Tibial artery (tissue), 4 donors: Measurements from ENCODE around the gene TPI1.
A peak's percentile ranks its signal among the peaks of the same experiment; 100 is the strongest.

Source experiments
- DNase-seq, 2 donors: peaks; one replicate each; pipeline ENCODE4 v3.0.0-alpha.2; 2019
- H3K27ac ChIP-seq, 2 donors: fragments of 200-600 bp; sonication (generic) in 1 of 2; 1 replicate in 1 of 2; 2 replicates in 1 of 2; pipeline ENCODE4 v1.5.1; 2018 to 2019; ENCODE audit warnings: mild to moderate bottlenecking in 1 of 2
- H3K27me3 ChIP-seq, 2 donors: fragments of 200-600 bp; sonication (generic) in 1 of 2; one replicate each; pipeline versions ENCODE4 v1.5.1 to v1.6.0; 2016 to 2019
- H3K36me3 ChIP-seq, 3 donors: fragments of 200-600 bp; sonication (generic) in 2 of 3; one replicate each; pipeline ENCODE4 v1.5.1; 2016 to 2019; ENCODE audit warnings: mild to moderate bottlenecking in 2 of 3
- H3K4me1 ChIP-seq, 4 donors: fragments of 200-600 bp; sonication (generic) in 2 of 4; 1 replicate in 3 of 4; 2 replicates in 1 of 4; pipeline ENCODE4 v1.5.1; 2016 to 2019
- H3K4me3 ChIP-seq, 2 donors: fragments of 200-600 bp; sonication (generic) in 1 of 2; 1 replicate in 1 of 2; 2 replicates in 1 of 2; pipeline ENCODE4 v1.5.1; 2018 to 2019; ENCODE audit warnings: mild to moderate bottlenecking in 2 of 2
- H3K9me3 ChIP-seq, 3 donors: fragments of 200-600 bp; sonication (generic) in 1 of 3; one replicate each; pipeline ENCODE4 v1.5.1; 2016 to 2019
- intact Hi-C: fragments of 100-400 bp; cut with DNase I; formaldehyde crosslinking; loops from one replicate; pipeline ENCODE4 v1.15.0; 2023; ENCODE audit warnings: low total_unique reads
- TF ChIP-seq, protein P1 (sequence below), 2 experiments: fragments of 200-600 bp in 1 of 2; fragments of 450-650 bp in 1 of 2; IDR thresholded peaks; one replicate each; pipeline ENCODE4 v1.5.1; 2017 to 2019; ENCODE audit warnings: antibody characterized with exemption in 2 of 2, mild to moderate bottlenecking in 1 of 2, moderate library complexity in 1 of 2

TPI1 gene

GRCh38 chr12:6916426-6917200, 49.3 kb downstream of the TPI1 start:
- peaks cover 0 to 19% (median 16%) of the 10 kb centered on the region in 4 donors for H3K4me1 ChIP-seq
- H3K27me3 ChIP-seq: no peaks in the 10 kb centered on the region
- peaks cover 0 to 51% (median 21%) of the 10 kb centered on the region in 3 donors for H3K36me3 ChIP-seq
- intact Hi-C loops: no loop called here
- H3K27ac ChIP-seq: peak overlapping the region; percentile 22 to 96
- H3K4me3 ChIP-seq: no peak overlapping the region
- TF ChIP-seq, protein P1, sequence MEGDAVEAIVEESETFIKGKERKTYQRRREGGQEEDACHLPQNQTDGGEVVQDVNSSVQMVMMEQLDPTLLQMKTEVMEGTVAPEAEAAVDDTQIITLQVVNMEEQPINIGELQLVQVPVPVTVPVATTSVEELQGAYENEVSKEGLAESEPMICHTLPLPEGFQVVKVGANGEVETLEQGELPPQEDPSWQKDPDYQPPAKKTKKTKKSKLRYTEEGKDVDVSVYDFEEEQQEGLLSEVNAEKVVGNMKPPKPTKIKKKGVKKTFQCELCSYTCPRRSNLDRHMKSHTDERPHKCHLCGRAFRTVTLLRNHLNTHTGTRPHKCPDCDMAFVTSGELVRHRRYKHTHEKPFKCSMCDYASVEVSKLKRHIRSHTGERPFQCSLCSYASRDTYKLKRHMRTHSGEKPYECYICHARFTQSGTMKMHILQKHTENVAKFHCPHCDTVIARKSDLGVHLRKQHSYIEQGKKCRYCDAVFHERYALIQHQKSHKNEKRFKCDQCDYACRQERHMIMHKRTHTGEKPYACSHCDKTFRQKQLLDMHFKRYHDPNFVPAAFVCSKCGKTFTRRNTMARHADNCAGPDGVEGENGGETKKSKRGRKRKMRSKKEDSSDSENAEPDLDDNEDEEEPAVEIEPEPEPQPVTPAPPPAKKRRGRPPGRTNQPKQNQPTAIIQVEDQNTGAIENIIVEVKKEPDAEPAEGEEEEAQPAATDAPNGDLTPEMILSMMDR (IDR thresholded peaks at IDR 0.05): no peak
- DNase-seq: peak in 1 of 2 donors; percentile 67
- H3K9me3 ChIP-seq: no peaks in the 10 kb centered on the region

DNA sequence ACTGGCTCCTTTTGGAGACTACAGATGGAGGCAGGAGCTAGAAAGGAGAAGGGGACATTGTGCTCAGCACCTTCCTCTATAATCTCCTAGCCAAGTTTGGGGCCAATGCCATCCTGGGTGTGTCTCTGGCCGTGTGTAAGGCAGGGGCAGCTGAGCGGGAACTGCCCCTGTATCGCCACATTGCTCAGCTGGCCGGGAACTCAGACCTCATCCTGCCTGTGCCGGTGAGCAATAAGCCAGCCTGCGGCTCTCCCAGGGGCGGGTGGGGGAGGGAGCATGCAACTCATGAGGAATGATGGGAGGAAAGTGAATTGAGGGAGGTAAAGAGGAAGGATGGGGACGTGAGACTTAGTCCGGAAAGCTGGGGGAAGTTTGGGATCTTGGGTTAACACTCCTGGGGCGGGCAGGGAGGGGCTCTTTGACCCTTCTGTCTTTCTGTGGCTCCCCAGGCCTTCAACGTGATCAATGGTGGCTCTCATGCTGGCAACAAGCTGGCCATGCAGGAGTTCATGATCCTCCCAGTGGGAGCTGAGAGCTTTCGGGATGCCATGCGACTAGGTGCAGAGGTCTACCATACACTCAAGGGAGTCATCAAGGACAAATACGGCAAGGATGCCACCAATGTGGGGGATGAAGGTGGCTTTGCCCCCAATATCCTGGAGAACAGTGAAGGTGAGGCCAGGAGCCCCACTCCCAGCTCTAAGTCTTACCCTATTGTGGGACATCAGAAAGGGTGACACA, 50.3 kb downstream of the TPI1 start:
- TF ChIP-seq, protein P1 (IDR thresholded peaks at IDR 0.05): no peak
- DNase-seq: peak in 1 of 2 donors; percentile 51
- intact Hi-C loops: no loop called here

GRCh38 chr12:6919588-6919987, 52.3 kb downstream of the TPI1 start:
- intact Hi-C loops: no loop called here
- Histone ChIP-seq H3K4me1 (peaks cover 0 to 22% (median 17%) of the 10 kb centered on the region in 4 donors), H3K27ac (no peak overlapping the region), H3K36me3 (peaks cover 0 to 74% (median 30%) of the 10 kb centered on the region in 3 donors), H3K9me3 (no peaks in the 10 kb centered on the region), H3K4me3 (no peak overlapping the region), H3K27me3 (no peaks in the 10 kb centered on the region)
- peak in 1 of 2 donors; percentile 63 for DNase-seq
- TF ChIP-seq, protein P1 (IDR thresholded peaks at IDR 0.05): no peak

More for the DNA sequence above, 50.3 kb downstream of the TPI1 start:
- Histone ChIP-seq H3K36me3 (peaks cover 0 to 61% (median 30%) of the 10 kb centered on the region in 3 donors), H3K27ac (no peak overlapping the region), H3K4me1 (peaks cover 0 to 19% (median 16%) of the 10 kb centered on the region in 4 donors), H3K9me3 (no peaks in the 10 kb centered on the region), H3K4me3 (no peak overlapping the region), H3K27me3 (no peaks in the 10 kb centered on the region)
